ENCODE measurements around the gene DDX41.
A peak's percentile ranks its signal among the peaks of the same experiment; 100 is the strongest.

Gene DDX41

DNA sequence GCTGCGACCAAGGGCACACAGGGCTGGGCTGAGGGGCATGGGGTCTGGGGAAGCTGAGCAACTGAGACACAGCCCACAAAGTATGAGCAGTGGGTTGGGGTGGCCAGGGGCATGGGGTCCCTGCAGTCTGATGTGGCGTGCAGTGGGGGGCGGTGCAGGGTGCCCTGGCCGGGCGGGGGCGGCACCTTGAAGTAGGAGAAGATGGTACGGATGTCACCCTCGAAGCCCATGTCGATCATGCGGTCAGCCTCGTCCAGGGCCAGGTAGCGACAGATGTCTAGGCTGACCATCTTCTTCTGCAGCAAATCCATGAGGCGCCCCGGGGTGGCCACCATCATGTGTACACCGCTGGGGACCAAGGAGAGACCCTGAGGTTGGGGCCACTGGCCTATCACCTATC lies 3.3 kb downstream of the DDX41 start:
- DNase-seq (ENCODE audit: low read depth) = no peak

DNA sequence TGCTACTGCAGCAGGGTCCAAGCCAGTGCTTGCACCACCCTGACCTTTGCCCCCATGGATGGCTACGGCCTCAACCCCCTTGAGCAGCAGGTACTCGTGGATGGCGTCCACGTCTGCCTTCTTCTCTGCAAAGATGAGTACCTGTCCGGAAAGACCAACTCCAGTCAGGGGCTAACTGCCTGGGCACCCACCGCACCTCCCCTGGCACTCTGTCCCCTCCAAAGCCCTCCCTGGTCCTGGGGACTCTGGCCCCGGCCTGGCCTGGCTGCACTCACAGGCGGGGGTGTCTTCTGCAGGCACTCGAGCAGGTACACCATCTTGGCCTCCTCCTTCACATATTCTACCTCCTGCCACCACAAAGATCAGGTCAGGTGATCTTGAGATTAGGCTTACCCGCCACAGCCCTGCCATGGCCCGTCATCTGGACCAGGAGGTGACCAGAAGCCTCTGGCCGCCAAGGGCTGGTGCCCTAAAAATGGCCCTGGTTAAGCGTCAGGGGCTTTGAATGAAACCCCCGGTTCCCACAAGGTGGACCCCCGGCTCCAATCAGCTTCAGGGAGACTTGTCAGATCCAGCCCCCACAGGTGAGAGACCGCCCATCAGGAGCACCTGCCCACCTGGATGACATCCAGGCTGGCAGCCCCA lies 3.9 kb downstream of the DDX41 start:
- no peak for DNase-seq (ENCODE audit: low read depth)

DNA sequence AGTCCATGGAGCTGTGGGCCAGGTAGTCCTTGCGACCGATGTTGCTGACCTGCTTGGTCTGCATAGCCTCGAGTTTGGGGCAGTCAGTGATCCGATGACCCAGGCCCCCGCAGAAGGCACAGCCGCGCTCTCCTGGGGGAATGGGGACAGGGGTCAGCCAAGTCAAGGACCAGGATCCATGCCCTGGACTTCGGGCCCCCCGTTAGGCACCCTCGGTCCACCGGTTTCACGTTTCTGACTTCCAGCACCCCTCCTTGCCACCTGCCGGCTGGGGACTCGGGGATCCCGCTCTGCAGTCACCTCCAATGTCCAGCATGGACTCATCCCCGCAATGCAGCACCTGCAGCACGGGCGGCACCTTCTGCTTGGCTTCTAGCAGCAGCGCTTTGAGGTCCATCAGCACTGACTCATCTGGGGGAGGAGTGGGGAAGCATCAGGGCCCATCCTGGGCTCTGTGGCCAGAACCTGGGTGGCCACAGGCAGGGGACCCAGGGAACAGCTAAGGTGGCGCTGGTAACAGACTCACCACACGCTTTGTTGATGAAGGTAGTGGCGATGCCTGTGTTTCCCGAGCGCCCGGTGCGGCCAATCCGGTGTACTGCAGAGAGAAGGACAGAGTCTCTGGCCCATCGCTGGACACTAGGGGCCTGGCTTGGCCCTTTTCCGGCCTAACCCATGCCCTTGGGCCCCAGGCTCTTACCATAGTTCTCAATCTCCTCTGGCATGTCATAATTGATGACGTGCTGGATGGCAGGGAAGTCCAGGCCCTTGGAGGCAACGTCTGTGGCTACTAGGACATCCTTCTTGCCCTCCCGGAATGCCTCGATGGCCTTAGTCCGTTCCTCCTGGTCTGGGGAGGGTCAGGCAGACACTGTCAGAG lies 4.7 kb downstream of the DDX41 start:
- no peak for DNase-seq (ENCODE audit: low read depth)

DNA sequence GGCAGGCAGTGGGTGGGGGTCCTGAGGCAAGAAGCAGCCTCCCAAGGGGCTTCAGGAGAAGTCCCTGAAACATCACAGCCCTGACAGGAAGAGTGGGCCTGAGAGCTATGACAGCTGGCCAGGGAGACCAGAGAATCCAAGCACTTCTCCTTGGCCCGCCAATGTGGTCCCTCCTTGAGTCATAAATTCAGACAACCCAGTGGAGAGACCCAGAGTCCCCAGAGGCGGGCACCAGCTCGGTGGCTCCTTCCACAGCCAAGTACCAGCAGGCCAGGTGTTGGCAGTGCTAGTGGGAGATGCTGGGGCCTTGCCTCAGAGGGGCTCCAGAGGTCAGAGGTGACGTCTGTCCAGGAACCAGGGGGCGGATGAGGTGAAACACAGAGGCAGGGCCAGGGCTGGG lies 5.6 kb downstream of the DDX41 start:
- DNase-seq (ENCODE audit: low read depth) = no peak

DNA sequence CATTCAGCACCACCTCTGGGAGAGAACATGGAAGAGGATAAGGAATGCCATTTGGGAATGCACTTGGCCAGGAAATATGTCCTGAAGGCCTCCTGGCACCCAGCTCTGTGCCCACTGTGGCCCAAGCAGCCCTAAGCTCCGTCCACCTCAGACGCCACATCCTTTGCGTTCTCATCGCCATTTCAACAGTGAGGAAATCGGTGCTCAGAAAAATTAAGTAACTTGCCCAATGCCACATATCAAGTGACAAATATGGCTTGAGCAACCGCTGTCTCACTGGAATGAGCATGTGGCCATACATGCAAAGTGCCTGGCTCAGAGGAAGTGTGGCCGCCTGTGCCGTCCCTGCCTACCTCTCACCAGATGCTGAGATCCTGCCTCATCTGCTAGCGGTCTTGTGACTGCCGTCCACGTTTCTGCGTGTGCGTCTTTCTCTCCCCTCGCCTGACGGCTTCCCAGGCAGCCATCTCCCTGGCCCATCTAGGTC lies 6.2 kb downstream of the DDX41 start:
- DNase-seq (ENCODE audit: low read depth) = no peak

DNA sequence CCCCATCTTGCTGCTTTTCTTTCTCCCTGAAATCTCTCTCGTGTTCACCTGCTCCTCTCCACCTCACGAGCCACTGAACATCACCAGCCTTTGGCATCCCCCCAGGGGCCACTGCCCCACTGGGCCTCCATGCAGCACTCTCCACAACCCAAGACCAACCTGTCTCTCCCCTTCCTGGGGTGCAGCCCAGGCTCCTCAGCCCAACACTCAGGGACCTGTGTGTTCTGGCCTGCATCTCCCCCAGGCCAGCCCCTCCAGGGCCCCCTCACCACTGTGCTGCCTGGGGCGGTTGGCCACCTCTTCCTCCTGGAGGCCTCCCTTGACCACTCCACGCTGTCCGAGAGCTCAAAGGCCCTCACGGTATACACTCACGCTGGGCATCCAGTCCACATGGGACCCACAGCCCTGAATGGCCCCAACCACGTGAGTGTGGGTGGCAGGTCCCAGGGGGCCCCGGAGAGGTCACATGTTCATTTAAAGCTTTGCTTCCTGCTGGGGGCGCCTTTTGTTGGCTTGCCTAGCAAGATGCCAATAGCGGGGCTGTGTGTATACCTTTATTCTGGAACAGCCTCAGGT lies 6.7 kb downstream of the DDX41 start:
- DNase-seq (ENCODE audit: low read depth) = no peak

DNA sequence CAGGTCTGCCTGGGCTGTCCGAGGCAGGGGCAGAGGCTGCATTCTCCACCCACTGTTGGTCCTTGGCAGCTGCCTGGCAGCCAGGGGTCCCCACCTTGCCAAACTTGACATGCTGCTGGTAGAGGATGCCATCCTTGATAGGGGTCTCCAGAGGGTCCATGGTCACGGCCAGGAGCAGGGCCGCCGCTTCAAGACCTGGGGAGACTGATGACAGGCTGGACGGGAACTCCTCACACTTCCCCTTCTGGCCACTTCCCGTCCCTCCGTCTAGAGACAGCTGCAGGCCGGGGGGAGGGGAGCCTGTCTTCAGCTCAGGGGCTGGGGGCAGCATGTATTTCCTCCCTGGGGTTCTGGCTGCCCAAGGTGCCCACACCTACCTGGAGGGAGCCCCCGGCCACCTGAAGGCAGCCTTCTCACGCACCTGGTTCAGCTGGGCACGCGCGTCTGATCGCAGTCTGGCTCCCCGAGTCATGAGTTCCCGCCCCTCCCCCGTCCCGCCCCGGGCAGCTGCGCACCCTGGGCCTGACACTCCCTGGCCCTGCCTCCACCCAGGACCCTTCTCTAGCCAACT lies 7.3 kb downstream of the DDX41 start, which contains the start of gene DOK3:
Gene DOK3, minus strand, starts transcription at position 446 of the 571 bp plus-strand sequence. Its CDS starts 286 bp downstream, at position 160.
- DNase-seq (ENCODE audit: low read depth) = no peak

DNA sequence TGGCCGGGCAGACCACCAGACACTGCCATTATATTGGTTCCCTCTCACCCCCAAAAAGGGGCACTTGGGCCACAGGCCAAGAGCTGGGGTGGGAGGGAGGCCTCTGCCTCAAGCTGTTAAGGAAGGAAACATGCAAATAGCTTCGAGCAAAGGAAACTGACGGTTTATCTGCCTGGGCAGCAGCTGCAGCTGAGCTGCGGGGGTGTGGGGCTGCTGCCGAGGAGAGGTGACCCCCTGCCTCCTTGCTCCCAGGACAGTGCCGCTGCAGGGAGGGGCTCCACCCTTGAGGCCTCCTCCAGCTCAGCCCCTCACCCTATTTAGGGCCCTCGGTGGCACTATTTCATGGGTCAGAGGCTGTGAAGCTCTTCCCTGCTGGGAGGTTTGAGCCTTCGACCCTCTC lies 7.9 kb downstream of the DDX41 start:
- no peak for DNase-seq (ENCODE audit: low read depth)

DNA sequence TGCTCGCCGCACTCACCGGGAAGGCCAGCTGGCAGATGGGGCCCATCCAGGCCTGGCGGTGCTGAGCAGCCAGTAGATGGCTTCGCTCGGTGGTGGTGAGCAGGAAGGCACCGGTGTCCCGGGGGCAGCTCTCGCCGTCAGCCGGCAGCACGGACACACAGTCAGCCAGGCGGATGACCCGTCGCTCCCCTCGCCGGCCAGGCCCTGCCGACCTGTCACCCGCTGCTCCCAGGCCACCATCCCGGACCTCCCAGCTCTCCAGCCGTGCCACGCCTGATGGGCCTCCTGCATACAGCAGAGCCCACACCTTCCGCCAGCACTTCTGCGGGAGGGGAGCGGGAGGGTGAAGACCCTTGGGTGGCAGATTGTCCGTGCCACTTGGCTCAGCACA lies 8.5 kb downstream of the DDX41 start:
- no peak for DNase-seq (ENCODE audit: low read depth)

DNA sequence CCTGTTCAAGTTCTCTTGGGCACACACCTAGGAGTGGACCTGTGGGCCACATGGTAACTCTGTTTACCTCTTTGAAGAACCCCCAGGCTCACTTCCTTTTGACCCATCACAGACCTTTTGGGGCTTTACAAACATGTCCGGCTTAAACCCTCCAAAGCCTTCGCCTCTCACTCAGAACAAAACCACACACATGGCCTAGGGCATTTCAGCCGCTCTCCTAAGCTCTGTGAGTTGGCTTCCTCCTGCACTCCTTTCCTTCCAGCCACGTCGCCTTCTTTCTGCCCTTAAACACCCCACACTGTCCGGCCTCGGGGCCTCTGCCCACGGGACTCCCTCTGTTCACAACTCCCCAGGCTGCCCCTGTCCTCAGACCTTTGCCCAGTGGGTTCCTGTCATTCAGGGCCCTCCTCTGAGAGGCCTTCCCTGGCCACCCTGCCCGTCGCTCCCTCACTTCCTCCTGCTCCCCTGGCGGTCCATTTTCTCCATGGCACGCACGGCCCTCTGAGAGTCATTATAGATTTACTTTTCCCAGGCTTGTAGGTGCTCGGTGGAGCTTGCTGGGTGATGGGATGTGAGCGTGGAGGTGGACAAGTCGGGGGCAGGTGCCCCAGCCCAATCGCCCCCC lies 9.1 kb downstream of the DDX41 start:
- DNase-seq (ENCODE audit: low read depth) = no peak

DNA sequence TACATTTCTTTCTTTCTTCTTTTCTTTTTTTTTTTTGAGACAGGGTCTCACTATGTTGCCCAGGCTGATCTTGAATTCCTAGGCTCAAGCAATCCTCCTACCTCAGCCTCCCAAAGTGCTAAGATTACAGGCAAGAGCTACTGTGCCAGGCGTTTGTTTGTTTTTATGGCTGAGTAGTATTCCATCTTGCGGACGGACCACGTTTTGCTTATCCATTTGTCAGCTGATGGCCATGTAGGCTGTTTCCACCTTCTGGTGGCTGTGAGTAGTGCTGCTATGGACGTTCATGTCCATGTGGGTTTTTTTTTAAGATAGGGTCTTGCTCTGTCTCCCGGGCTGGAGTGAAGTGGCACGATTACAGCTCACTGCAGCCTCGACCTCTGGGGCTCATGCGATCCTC lies 9.6 kb downstream of the DDX41 start:
- no peak for DNase-seq (ENCODE audit: low read depth)

DNA sequence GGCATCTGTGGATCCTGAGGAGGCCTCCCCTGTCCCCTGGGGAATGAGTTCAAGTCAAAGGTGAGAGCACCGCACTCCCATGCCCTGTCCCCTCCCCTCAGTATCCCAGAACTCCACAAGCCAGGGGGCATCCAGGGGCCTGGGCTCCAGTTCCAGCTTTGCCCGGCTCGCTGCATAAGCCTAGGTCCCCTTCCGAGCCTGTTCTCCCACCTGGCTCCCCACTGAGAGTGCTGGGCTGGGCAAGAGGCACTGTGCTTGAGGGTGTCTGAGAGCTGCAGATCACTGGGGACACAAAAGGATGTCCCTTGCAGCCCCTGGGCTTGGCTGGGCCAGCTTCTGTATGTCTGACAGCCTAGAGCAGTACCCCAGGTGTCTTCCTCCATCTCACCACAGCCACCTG lies 11.7 kb downstream of the DDX41 start:
- DNase-seq (ENCODE audit: low read depth) = no peak

DNA sequence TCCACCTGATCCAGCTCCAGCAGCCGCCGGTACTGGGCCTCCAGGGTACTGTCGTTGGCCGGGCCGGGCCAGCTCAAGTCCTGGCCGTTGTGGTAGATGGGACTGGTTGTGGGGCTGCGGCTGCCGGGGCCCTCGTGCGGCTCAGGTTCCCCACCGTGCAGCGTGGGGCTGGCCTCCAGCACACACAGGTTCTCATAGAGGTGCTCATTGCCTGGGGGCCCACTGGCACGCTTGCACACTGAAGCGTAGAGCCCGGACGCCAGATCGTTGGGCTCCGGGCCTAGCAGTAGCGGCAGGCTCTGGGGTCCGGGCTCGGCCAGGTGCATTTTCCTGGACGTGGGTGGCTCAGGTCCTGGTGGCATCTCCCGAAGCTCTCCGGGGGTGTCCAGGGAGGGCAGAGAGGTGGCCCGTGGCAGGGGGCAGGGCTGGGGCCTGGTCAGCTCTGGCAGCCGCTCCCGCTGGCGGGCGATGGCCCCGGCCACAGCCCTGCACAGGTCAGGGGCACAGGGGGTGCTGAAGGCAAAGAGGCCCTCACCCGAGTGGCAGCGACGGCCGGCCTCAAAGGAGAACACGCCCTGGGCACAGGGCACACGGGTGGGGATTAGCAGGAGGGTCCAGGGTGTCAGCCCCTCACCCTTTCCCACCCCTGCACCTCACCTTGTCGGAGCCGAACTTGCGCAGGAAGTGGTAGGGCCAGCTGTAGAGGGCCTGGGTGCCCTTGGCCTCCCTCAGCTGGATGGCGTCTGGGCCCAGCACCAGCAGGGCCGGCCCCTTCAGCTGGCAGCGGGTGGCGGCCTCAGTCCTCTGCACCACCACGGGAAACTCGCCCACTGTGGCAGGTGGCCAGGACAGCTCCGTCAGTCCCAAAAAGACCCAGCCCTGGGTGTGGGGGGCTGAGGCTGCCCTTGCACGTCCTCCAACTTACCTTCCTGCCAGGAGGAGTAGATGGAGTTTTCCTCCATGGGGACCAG lies 12.4 kb downstream of the DDX41 start:
- no peak for DNase-seq (ENCODE audit: low read depth)

DNA sequence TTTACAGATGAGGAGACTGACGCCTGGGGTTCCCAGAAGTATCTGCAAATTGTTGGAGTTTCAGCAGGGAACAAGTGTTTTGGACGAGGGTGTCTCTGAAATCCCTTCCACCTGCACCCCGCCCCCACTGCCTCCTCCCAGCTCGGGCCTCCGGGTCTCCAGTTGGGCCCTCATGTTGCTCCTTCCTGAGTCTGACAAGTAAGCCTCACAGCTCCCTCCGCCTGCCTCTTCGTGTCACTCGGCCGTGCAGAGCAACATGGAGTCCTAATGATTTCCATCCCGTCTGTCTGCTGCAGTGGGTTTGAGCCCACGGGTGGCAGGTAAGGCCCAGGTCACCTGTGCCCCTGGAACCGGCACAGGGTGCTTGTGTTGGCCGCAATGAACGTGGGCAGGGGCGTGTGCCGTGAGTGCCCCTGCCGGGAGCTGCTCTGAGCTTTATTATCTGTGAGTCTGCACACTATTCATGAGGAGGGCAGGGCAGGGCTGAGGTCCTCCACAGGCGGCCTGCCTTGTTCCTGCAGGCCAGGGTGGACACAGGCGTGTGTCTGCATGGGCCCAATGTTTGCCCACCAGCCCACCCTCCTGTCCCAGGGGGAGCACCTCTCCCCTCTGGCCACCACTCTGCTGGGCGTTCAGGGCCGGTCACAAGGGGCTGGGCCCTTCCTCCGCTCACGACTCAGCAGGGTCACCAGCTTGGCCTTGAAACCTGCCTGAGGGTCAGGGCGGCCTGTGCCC lies 13.2 kb downstream of the DDX41 start:
- DNase-seq (ENCODE audit: low read depth) = no peak

DNA sequence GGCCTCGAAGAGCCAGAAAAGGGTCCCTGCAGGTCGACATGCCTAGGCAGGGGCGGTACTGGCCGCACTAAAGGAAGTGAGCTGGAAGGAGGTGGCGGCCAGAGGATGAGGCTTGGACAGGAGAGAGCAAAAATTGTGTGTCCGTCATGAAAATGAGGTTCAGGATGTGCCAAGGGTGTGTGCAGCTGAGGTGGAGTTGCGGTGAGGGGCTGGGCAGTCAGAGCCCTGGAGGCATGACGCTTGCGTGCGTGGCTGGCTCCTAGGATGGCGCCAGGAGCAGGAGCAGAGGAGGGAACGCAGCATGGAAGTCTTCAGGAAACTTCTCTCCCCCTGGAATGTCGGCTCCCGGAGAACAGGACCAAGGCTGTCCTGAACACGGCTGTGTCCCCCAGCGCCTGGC lies 13.9 kb downstream of the DDX41 start:
- no peak for DNase-seq (ENCODE audit: low read depth)

DNA sequence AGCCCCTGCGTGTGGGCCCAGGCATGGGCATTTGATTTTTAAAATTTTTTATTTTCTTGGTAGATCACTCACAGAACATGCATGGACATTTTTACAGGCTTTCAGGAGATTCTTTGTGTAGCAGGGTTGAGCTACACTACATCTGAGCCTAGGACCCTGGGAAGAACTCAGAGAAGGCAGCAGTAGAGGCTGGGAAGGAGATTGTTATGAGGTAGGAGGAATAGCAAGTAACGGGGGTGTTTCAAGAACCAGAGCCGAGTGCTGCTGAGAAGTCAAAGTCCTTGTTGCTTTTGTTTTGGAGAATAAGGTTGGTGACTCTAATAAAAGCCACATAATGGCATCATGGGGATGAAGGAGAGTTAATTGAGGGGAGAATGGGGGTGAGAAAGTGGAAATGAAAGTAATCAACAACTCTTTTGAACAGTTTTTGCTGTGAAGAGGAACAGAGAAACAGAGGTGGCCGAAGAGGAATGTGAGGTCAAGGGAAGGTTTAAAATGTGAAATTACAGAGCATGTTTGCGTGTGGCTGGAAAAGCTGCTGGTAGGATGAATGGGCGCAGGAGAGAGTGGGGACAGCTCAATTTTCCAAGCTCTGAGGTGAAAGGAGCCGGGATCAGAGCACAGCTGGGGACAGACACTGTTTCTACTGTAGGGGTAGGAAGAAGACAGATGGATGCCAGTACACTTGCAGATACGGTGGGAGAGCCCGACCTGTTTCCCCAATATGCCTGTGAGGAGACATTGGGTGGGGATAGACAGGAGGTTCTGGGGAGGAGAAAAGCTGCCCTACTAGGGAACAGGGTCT lies 14.7 kb downstream of the DDX41 start:
- no peak for DNase-seq (ENCODE audit: low read depth)

DNA sequence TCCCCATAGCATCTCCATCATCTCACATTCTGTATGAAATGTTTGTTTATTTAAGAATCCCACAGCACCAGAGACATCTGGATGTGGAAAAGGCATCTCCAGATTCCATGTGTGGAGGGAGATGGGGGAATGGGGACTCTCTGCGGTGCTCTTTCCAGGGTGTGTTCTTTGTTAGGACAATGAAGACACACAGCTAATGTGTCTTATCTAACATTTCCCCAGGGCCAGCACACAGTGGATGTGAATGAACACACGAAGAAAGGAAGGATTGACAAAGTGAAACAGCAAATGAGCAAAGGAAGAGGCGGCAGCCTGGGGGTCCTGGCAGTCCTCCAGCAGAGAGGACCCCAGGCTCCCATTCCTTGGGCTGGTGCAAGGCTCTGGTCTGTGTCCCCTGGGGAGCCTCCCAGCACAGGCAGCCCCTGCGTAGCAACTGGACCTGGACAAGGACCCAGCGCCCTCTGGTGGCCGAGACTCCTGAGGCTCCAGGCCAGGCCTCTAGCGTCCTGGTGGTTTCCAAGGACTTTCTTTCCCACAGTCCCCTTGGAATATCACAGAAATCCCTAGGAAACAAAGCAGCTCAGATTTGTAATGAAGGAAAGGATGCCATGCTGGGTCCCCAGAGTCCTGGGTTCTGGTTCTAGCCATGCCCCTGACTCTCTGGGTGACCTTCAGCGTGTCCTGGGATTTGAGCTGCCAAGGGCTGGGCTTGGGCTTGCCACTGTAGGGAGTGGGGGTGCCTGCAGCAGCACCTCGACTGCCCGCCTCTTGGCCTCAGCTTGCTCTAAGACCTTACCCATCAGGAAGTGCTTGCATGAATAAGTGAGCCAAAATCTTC lies 15.9 kb downstream of the DDX41 start:
- peak; percentile 75 for DNase-seq (ENCODE audit: low read depth)

DNA sequence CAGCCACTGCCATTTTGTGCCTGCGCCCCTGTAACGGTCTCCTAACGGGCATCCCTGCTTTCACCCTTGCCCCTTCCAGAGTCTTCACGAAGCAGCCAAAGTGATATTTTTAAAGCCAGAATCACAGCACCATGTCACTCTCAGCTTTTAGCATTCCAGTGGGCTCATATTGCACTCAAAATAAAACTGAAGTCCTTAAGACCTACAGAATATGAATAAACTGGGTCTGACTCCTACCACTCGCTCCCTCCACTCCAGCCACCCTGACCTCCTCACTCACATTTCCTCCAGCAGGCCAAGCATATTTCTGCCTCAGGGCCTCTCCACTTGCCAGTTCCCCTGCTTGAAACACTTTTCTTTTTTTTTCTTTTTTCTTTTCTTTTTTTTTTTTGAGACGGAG lies 16.9 kb downstream of the DDX41 start:
- no peak for DNase-seq (ENCODE audit: low read depth)
